Neutrophil (primary cell): ENCODE data around the gene PLCD1.

Experiments
- H3K27ac ChIP-seq: fragments of 200-600 bp; sonication (generic); 2 replicates; pipeline ENCODE4 v1.5.1; 2016; ENCODE audit warnings: mild to moderate bottlenecking, moderate library complexity
- H3K27me3 ChIP-seq: fragments of 200-600 bp; sonication (generic); 2 replicates; pipeline ENCODE4 v1.6.0; 2016; ENCODE audit warnings: mild to moderate bottlenecking
- H3K36me3 ChIP-seq: fragments of 200-600 bp; sonication (generic); 2 replicates; pipeline ENCODE4 v1.5.1; 2017
- H3K4me1 ChIP-seq, 2 experiments: fragments of 200-600 bp in 1 of 2; sonication (generic) in 1 of 2; 1 replicate in 1 of 2; 2 replicates in 1 of 2; pipeline versions ENCODE4 v1.5.1 to v1.6.1; 2013 to 2016; ENCODE audit warnings: low read depth in 1 of 2, low read length in 1 of 2, mild to moderate bottlenecking in 1 of 2, moderate library complexity in 1 of 2; ENCODE audit not compliant: control insufficient read depth in 1 of 2, insufficient read depth in 1 of 2
- H3K4me3 ChIP-seq, 2 experiments: fragments of 200-600 bp in 1 of 2; sonication (generic) in 1 of 2; 1 replicate in 1 of 2; 2 replicates in 1 of 2; pipeline ENCODE4 v1.5.1; 2013 to 2016; ENCODE audit warnings: low read depth in 1 of 2, low read length in 1 of 2, mild to moderate bottlenecking in 1 of 2, moderate library complexity in 1 of 2
- H3K9me3 ChIP-seq: fragments of 200-600 bp; sonication (generic); 2 replicates; pipeline ENCODE4 v1.5.1; 2016
- TF ChIP-seq, protein P1 (sequence below): fragments of 200-600 bp; sonication (generic); IDR thresholded peaks from 2 replicates; pipeline ENCODE4 v1.5.1; 2016; ENCODE audit warnings: antibody characterized with exemption

PLCD1 gene

DNA sequence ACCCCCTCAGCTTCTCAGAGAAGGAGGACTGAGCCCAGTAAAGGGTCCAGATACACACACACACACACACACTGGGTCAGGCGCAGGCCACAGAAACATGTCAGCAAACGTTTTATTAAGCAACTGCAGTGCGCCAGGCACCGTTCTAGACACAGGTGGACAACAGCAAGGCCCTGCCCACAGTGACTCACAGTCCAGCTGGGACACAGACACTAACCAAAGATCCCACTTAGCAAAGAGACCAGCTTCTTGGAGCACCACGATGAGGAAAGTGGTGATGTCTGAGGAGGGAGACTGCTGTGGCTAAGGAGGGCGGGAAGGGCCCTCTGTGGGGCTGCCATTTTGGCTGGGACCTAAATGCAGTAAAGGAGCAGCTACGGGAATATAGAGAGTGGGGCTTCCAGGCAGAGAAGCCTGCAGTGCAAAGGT, 41.7 kb downstream of the PLCD1 start:
- H3K36me3 ChIP-seq, result no peaks in the 10 kb centered on the region
- TF ChIP-seq, protein P1, sequence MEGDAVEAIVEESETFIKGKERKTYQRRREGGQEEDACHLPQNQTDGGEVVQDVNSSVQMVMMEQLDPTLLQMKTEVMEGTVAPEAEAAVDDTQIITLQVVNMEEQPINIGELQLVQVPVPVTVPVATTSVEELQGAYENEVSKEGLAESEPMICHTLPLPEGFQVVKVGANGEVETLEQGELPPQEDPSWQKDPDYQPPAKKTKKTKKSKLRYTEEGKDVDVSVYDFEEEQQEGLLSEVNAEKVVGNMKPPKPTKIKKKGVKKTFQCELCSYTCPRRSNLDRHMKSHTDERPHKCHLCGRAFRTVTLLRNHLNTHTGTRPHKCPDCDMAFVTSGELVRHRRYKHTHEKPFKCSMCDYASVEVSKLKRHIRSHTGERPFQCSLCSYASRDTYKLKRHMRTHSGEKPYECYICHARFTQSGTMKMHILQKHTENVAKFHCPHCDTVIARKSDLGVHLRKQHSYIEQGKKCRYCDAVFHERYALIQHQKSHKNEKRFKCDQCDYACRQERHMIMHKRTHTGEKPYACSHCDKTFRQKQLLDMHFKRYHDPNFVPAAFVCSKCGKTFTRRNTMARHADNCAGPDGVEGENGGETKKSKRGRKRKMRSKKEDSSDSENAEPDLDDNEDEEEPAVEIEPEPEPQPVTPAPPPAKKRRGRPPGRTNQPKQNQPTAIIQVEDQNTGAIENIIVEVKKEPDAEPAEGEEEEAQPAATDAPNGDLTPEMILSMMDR, result no peak
- H3K9me3 ChIP-seq, result no peaks in the 10 kb centered on the region
- H3K27ac ChIP-seq, result peak overlapping the region; percentile 51
- peaks cover 78 to 79% of the 10 kb centered on the region in 2 experiments for H3K4me1 ChIP-seq
- H3K27me3 ChIP-seq, result no peaks in the 10 kb centered on the region
- no peak overlapping the region for H3K4me3 ChIP-seq

DNA sequence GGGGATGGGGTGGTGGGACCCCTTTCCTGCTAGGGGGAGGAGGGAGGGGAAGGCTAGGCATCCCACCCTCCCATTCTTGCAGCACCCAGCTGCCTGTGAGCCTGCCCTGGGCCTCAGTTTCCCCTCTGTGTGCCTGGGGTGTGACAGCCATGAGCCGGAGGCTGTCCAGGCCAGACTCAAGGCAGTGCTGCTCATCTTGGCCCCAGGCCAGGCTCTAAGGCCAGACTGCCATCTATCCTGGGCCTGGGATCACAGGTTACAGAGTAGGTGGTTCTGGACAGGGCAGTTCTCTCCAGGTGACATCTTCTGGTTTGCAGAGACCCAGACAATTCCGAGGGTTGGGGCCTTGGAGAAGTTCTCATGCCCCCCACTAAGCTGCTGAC, 42.1 kb downstream of the PLCD1 start:
- H3K36me3 ChIP-seq, result no peaks in the 10 kb centered on the region
- H3K4me1 ChIP-seq, result peaks cover 78 to 82% of the 10 kb centered on the region in 2 experiments
- no peaks in the 10 kb centered on the region for H3K27me3 ChIP-seq
- H3K9me3 ChIP-seq, result no peaks in the 10 kb centered on the region
- H3K27ac ChIP-seq, result peak overlapping the region; percentile 51
- TF ChIP-seq, protein P1, result no peak
- H3K4me3 ChIP-seq, result no peak overlapping the region

DNA sequence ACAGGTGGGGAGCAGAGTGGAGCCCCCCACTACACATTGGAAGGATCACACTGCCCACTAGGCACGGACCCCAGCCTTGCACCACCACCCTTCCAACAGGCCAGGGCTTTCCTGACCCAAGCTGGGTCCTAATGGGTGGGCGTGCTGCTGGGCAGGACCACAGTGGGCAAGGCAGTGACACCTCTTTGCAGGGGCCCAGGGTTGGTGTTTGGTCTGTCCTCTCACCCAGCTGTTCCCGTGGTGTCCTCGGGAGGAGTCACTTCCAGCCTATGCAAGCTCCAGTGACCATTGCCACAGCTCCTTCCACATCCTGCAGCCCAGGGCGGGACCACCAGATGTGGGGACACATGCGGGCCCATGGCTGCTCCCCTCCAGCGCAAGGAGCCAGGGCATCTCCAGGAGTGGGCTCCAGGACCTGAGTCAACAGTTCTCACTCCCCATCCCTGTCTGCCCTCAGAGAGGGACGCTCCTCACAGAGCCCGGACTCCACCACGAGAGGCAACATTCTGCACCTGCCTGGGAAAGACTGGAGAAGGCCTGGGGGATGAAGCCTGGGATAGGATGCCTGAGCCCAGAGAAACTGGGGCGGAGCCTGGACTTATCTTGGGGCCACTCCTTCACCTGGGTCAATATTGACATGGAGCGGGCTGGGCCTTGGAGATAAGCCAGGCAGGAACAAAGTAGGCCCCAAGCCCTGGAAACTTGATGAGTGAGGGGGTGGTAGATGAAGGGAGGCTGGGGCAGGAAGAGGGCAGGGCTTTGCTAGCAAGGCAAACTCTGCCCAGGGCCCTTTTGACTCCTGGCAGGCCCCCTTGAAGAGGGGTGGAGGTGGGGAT, 42.7 kb downstream of the PLCD1 start:
- Histone ChIP-seq H3K4me1 (peaks cover 78 to 87% of the 10 kb centered on the region in 2 experiments), H3K27me3 (no peaks in the 10 kb centered on the region), H3K36me3 (no peaks in the 10 kb centered on the region), H3K4me3 (no peak overlapping the region), H3K27ac (peak overlapping the region; percentile 51), H3K9me3 (no peaks in the 10 kb centered on the region)
- TF ChIP-seq, protein P1, result no peak

DNA sequence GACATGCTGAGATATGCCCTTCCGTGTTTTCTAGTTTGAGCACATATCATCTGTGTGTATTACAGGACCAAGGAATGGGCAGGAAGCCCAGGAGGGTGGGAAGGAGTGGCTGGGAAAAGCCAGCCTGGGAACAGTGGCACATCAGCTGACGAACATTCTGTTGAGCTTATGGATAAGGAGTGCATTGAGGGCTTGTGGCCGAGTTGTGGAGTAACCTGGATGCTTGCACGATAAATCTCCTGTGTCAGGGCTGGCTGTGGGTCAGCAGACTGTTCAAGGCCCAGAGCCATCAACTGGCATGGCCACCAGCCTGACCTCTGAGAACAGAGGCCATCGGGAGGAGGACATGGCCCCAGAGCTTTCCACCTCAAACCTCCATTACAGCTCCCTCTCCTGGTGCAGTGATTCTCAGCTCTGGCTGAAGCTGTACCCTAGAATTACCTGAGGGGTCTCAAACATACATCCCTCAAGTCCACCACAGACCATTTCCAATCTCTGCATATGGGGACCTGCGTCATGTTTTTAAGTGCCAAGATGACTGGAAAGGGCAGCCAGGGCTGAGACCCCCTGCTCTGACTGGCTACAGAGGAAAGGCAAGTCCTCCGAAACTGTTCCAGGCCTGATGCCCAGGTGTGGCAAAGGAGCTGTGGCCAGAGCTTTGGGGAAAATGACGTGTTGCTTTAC, 43.7 kb downstream of the PLCD1 start:
- Histone ChIP-seq H3K4me1 (peaks cover 84 to 93% of the 10 kb centered on the region in 2 experiments), H3K4me3 (no peak overlapping the region), H3K36me3 (no peaks in the 10 kb centered on the region), H3K27me3 (no peaks in the 10 kb centered on the region), H3K27ac (peak overlapping the region; percentile 38), H3K9me3 (no peaks in the 10 kb centered on the region)
- TF ChIP-seq, protein P1, result no peak

DNA sequence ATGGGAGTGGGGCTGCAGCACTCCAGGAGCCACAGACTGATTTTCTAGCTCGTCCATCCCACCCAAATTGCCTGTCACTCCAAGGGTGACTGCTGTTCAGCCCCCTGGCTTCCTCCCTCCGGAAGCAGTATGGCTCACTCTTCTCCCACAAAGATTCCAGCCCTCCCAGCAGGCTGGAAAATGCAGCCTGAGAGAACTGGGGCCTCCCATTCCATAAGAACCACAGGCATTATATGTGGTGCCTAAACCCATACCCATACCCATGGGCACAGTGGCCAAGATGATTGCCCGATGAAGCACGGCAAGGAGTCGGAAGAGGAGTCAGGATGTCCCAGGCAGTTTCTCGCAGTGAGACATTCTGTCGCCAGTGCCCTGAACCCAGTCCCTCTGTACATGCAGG, 44.8 kb downstream of the PLCD1 start:
- Histone ChIP-seq H3K4me3 (no peak overlapping the region), H3K36me3 (no peaks in the 10 kb centered on the region), H3K9me3 (no peaks in the 10 kb centered on the region), H3K27ac (peak overlapping the region; percentile 42), H3K27me3 (no peaks in the 10 kb centered on the region), H3K4me1 (peaks cover 95 to 96% of the 10 kb centered on the region in 2 experiments)
- TF ChIP-seq, protein P1, result no peak
